ENCODE measurements around the gene MAP3K12. TPM values are rescaled to one million over a fixed set of nuclear protein-coding genes. Genes with fewer than 3 reads are reported as not detected.

The MAP3K12 gene
- total RNA-seq, 1 donor from 2014 or later: 31.6 TPM

GRCh38 chr12:53498235-53498630, 1.0 kb downstream of the MAP3K12 start:
- Mint-ChIP-seq H3K27ac (peak overlapping the region; percentile 83), H3K27me3 (no peaks in the 10 kb centered on the region), H3K36me3 (no peaks in the 10 kb centered on the region), H3K9me3 (peaks cover 3% of the 10 kb centered on the region), H3K4me3 (peak overlapping the region; percentile 91), H3K4me1 (ENCODE audit: unreplicated experiment) (peaks cover 49% of the 10 kb centered on the region)
- no peak for TF ChIP-seq CTCF (conservative IDR thresholded peaks at IDR 0.05)
- no peak for DNase-seq (ENCODE audit: extremely low spot score, unreplicated experiment)

- TF ChIP-seq CTCF (conservative IDR thresholded peaks at IDR 0.05): no peak
- H3K27me3 Mint-ChIP-seq: no peaks in the 10 kb centered on the region
- H3K4me3 Mint-ChIP-seq: peak overlapping the region; percentile 91
- no peak for DNase-seq (ENCODE audit: extremely low spot score, unreplicated experiment)
- peaks cover 3% of the 10 kb centered on the region for H3K9me3 Mint-ChIP-seq
- peaks cover 52% of the 10 kb centered on the region for H3K4me1 Mint-ChIP-seq (ENCODE audit: unreplicated experiment)
- H3K36me3 Mint-ChIP-seq: no peaks in the 10 kb centered on the region
- peak overlapping the region; percentile 85 for H3K27ac Mint-ChIP-seq
Observed at GRCh38 chr12:53497461-53497860, 1.8 kb downstream of the MAP3K12 start.

GRCh38 chr12:53496752-53497032, 2.6 kb downstream of the MAP3K12 start:
- peak overlapping the region; percentile 81 for H3K4me3 Mint-ChIP-seq
- DNase-seq (ENCODE audit: extremely low spot score, unreplicated experiment): no peak
- peak overlapping the region; percentile 85 for H3K27ac Mint-ChIP-seq
- peaks cover 3% of the 10 kb centered on the region for H3K9me3 Mint-ChIP-seq
- H3K4me1 Mint-ChIP-seq (ENCODE audit: unreplicated experiment): peaks cover 51% of the 10 kb centered on the region
- H3K27me3 Mint-ChIP-seq: no peaks in the 10 kb centered on the region
- no peaks in the 10 kb centered on the region for H3K36me3 Mint-ChIP-seq
- TF ChIP-seq CTCF (conservative IDR thresholded peaks at IDR 0.05): no peak

- Mint-ChIP-seq H3K36me3 (no peaks in the 10 kb centered on the region), H3K4me1 (ENCODE audit: unreplicated experiment) (peaks cover 51% of the 10 kb centered on the region), H3K27me3 (no peaks in the 10 kb centered on the region), H3K9me3 (peaks cover 3% of the 10 kb centered on the region), H3K27ac (peak overlapping the region; percentile 85), H3K4me3 (peak overlapping the region; percentile 81)
- TF ChIP-seq CTCF (conservative IDR thresholded peaks at IDR 0.05): no peak
- no peak for DNase-seq (ENCODE audit: extremely low spot score, unreplicated experiment)
Observed at GRCh38 chr12:53495903-53496751, 3.1 kb downstream of the MAP3K12 start.

GRCh38 chr12:53493610-53494391, 5.5 kb downstream of the MAP3K12 start:
- peaks cover 50% of the 10 kb centered on the region for H3K4me1 Mint-ChIP-seq (ENCODE audit: unreplicated experiment)
- H3K27me3 Mint-ChIP-seq: no peaks in the 10 kb centered on the region

More at GRCh38 chr12:53493610-53494391, 5.5 kb downstream of the MAP3K12 start:
- Mint-ChIP-seq H3K9me3 (peaks cover 3% of the 10 kb centered on the region), H3K27ac (peak overlapping the region; percentile 97), H3K36me3 (peaks cover 5% of the 10 kb centered on the region), H3K4me3 (peak overlapping the region; percentile 97)
- no peak for TF ChIP-seq CTCF (conservative IDR thresholded peaks at IDR 0.05)
- DNase-seq (ENCODE audit: extremely low spot score, unreplicated experiment): no peak

All from type B pancreatic cell (in vitro differentiated cells).